Stimulated activated CD8-positive, alpha-beta memory T cell treated with anti-CD3 and anti-CD28 coated beads, Interleukin-4, amount 100 ng/mL, for 48 hours (primary cell): Measurements from ENCODE around the gene KAZN.

Experiments used
- DNase-seq: peaks from one replicate; pipeline ENCODE4 v3.0.0-alpha.2; 2020

The KAZN gene

DNA sequence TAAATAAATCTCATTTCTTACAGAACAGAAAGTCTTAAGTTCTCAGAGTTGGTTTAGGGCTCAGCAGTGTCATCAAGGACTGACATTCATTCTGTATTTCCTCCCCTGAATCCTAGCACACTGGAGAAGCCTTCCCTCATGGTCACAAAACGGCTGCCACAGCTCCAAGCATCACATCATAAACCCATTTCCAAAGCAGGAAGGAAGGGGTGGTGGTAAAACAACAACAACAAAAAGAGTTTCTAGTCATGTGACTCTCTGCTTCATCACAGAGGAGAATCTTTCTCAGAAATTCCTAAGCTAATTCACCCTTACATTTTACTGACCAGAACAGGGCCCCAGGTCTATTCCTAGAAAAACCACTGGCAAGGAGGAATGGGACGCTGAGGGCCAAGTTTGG is 210.3 kb downstream of the KAZN start:
- no peak for DNase-seq

DNA sequence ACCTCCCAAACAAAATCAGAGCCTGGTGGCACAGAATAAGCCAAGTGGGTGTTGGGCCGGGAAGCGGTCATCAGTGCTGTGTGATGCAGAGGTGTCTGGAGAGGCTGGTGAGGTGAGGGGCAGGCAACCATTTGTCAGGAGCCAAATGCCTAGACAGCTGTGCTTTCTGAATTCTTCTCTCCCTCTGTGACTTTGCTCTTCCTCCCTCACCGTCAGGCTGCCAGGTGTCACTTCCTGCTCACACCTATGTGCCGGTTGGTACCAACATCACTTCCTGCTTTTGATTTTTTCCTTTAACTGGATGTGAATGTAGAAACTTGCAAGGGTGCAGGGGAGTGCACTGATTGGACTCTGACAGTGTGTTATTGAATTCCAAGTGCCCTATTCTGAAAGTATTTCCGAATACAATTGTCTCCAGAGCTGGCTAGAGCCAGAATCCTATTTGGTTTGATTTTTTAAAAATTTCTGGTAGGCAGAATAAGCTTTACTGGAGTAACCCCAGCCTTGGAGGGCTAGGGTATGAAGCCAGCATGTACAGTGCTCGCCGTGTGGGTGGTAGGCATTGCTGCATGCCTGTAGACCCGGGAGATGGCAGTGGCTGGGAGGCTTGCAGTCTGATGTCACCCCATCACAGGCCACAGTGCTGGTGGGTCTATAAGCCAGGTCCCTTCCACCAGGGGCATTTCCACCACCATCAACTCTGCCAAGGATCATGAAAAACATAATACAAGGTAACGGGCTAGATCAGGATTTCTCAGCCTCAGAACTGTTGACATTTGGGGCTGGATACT is 210.9 kb downstream of the KAZN start:
- DNase-seq, result no peak

DNA sequence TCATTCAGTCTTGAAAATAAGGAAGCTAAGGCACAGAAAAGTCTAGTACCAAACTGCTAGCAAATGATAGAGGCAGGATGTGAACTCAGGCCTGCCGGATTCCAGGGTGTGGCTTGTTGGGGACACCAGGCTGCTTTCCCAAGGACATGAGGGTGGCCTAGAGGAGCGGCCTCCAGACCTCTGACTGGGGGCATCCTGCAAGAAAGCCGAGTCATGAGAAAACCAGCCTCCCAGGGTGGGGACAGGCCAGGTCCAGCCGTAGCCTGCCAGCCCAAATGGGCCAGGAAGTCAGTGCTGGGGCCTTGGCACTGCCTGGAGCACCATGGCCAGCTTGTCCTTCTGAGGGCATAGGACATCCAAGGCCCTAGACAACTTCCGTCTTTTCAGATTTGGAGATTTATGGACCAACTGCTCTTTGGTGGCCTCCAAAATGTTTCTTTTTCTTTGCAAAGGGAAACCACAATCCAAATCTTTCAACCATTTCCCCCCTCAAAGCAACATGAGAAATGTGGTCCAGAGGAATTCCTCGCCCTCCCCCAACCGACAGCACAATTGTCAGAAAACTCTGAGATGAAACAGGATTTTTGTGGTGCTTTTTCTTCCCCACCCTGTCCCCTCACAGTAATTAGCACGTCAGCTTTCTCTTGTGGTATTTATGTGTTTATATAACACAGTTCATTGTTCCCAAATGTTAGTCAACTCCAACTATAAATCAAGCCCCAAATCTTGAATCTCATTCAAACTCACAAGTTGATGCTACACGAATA is 212.3 kb downstream of the KAZN start:
- DNase-seq, result no peak

DNA sequence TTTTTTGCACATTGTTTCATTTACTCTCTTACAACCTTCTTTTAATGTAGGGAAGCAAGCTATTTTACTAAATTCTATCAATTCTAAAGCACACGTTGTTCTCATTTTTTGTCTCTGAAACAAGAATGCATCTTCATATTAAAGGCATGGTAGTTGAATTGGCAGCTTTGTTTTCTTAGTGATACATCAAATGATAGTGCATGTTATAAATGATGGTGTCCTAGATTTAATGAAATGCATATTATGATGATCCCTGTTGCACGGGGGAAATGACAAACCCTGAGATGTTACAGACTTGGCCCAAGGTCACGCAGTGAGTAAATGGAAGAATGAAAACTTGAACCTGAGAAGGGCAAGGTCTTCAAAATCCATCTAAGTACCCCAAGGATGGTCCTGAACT is 213.1 kb downstream of the KAZN start:
- no peak for DNase-seq

DNA sequence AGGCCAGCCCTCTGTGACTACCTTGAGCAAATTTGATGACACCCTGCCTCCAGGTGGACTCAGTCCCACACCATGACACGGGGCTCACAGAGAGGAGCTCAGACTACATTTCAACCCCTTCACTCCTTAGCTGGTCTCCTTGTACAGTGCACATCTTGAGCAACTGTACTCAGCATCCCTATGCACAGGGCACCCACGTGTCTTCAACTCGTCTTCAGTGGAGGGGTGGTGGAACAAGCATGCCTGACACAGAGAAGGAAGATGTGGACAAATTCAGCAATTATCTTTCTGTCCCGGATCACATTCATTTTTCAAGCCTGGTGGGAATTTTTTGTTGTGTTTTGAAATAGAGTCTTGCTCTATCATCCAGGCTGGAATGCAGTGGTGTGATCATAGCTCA is 213.7 kb downstream of the KAZN start:
- DNase-seq, result no peak

DNA sequence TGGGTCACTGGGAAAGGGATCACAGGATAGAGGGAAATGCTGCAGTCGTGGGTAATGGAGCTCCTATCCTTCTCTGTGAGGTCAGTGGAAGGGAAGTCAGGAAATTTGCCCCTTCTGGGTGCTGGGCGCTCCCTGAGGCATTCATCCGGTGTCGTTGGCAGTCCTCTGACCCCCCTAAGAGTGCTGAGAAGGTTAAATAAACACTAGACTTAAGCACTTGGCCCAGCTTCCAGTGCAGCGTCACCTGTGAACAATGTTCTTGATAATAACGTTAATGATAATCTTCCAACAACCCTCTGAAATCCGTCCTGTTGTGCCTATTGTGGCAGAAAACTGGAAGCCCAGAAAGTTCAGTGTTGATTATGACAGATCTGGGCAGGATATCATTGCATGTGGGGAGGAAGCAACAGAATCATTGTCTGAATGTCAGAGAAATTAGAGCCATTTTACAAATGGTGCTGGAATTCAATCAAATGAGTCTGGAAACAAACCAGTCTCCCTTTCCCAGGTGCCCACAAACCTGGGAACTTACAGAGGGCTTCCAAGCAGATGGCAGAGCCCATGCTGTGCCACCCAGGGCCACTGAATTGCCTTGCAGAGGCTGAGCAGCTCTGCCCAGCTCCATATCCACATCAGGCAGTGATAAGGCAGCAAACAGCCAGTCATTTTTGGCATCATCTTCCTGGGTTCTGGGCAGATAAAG is 216.8 kb downstream of the KAZN start:
- no peak for DNase-seq

DNA sequence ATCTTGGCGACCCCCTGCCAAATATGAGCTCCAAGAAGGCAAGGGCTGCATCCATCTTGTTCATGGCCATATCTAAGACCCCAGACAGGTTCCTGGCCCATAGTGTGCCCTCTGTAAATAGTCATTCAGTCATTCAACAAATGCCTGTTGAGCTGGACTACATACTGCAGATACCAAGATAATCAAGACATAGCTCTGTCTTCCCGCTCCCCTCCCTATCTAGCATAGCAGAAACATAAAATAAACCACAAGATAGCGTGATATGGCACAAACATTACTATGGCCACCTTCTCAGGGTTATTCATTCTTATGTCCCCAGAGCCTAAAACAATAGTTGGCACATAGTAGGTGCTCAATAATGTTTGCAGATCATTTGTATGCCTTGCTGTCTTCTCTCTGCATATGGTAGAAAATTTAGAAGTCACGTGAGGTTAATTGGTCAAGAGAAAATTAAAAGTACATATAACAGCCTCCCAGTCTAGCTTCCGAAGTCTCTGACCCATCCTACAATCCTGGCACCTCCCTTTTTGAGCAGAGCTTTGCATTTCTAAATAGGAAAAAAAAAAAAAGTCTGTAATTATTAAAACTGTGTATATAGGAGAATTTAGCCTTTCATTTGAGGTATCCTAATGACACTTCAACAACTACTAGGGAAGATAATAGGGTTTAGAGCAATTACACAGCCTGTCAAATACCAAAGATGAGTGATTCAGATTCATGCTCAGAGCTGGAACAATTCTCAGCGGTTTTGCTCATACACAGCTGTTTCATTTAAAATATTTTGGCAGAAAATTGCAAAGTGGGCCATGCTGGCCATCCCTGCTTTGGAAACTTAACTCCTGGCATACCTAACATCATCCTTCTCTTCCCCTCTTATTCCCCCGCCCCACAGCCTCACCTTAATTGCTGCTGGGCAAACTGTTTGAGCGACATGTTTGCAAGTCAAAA is 219.0 kb downstream of the KAZN start:
- no peak for DNase-seq

DNA sequence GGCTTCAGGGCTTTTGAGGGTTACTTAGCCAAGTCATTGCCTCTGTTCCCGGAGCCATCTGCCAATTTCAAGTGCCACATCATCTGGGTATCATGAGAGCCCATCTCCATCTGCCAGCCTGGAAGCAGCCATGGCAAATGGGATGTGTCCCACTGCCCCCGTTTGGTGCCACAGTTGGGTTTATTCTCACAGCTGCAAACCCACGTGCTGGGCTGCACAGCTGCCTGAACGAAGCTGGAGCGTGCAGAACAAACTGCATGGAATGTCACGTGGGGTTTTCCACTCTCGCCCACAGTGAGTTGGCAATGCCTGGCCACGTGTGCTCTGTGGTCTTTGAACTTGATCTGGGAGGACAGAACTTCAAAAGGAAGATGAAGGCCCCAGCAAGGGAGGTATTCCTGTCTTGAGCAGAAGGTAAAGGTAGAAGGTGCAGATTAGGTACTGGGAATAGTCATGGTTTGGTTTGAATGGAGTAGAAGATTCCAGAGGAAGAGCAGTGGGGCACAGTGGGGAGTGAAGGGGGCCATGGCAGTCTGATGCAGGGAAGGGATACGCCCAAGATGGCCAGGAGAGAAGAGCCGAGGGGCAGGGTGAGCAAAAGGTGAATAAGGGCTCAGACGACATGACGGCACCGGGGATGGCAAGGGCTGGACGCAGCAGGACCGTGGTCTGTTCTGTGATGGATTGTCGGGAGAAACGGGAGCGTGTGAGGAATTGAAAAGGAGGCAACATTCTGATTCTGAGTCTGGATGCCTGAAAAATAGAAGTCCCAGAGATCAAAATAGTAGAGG is 222.0 kb downstream of the KAZN start:
- no peak for DNase-seq

DNA sequence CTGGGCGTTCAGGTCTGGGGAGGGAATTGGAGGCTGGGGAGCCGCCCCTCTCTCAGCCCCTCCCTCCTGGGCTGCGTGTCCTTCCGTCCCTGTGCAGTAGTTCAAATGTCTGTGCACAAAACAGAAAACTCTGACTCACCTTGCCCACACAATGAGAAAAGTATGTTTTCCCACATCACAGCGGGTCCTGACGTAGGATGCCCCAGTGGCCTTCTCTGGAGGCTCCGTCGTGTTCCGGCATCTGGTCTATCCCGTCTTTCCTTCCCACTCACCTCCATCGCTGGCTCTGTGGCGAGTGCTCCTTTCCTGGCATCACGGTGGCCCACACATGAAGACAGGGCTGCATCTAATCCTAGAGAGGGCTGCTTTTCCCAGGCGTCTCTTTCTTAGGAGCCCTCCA is 224.0 kb downstream of the KAZN start:
- DNase-seq, result no peak

DNA sequence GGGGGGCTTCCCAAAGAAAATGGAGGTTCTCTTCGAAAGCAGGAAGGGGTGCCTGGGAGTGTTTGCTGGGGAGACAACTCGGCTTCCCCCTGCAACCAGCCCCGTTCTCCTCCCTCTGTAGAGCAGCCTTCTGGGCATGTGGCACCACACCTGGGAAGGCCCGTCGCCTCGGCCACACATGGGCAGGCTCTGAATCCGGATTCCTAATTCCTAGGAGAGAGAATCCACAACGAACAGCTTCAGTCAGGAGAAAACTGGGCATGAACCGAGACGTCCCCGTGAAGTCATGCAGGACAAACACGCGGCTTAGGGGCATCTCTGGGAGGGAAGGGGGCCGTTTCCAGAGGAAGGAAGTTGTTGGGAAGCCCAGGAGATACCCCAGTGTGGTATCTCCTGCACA is 224.5 kb downstream of the KAZN start:
- DNase-seq, result no peak

DNA sequence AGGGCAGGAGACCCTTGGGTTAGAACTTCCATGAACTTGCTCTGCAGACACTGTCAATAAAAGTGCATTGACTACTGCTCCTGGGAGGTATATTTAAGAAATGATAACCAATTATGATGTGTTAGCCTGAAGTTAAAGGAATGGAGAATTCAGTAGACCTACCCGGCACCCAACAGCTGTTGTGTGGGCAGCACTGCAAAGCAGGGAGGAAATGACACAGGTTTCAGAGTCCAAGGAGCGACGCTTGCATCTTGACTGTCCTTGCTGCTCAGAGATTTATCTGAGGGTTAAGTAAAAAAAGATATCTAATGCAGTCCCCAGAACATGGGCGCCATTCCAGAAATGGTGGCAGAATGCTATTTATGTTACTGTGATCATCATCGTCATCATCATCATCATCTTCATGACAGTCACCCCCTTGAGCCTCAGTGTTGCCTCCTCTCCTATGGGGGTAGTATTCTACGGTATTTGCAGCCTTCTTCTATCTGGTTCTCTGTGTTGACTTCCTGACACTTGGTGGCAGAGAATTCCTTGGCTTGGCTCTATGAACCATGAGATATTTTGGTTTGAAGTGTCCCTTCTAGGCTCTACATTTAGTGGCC is 225.9 kb downstream of the KAZN start:
- DNase-seq, result no peak

DNA sequence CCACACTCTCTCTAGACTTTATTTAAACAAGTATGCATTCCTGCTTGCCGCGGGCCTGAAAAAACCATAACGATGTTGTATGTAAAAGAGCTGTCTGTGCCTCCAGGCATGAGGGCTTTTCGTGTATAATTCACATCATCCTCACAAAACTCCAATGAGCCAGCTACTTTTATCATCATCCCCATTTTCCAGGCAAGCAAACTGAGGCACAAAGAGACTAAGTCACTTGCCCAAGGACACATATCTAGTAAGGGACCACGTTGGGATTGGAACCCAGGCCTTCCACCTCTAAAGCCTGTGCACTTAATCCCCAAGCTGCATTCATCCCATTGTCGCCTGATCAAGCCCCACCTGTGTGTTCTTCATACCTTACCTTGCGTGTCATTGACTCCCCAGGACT is 226.9 kb downstream of the KAZN start:
- no peak for DNase-seq

DNA sequence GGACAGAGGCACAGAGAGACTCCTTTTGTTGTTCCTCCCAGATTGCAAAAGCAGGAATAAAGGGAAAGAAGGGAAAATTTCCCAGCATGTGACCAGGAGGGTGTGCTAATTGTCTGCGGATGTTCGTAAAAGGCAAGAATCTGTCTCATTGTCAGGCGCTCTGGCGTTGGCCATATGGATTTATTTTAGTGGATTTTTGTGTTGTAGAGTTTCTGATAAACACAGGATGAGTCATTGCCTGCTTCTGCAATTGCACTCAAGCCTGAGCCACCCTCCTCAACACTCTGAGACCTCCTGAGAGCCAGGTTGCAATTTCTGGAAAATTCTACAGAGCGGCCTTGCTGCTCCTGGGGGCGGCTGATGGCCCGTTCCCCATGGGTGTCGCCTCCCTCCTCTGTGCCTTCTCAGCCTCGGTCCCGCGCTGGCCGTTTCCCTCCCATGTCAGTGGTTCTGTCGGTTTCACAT is 227.7 kb downstream of the KAZN start:
- DNase-seq, result no peak

DNA sequence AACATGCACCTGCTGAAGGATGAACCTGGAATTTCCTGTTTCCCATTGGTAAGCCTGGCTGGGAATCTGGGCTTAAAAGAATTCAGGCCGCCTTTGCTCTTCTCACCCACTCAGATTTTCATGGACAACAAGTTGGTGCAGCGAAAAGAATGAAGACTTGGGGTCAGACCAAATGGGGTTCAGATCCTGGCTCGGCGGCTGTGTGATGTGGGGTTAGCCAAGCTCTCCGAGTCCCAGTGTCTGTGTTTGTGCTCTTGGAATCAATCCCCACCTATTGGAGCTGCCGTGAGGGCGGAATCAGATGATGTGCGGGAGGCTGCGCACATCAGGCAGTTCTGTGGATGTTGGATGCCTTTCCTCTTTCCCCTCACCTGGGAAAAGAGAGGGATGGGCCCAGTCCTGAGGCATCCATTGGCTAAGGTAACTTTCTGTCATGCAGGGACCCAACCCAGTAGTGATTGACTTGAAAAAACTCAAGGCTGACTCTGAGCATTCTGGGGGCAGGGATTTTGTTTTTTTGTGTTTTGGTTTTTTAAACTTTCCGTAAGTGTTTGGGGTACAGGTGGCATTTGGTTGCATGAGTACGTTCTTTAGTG is 228.3 kb downstream of the KAZN start:
- no peak for DNase-seq

DNA sequence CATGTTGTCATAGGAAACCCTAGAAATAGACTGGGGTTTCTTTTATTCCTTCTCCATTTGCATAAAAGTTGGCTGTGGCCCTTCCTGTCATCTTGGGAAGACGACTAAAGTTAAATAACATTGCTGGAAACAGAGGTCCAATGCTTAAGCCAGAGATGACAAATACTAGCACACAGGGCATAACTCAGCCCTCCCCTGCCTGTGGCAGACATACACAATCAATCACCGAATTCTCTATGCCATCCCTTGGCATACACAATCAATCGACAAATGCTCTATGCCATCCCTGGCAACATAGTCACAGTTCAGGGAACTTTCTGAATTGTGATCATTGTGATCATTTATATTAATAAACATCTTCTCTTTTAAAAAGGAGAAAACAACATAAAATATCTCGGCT is 229.4 kb downstream of the KAZN start:
- DNase-seq, result no peak

DNA sequence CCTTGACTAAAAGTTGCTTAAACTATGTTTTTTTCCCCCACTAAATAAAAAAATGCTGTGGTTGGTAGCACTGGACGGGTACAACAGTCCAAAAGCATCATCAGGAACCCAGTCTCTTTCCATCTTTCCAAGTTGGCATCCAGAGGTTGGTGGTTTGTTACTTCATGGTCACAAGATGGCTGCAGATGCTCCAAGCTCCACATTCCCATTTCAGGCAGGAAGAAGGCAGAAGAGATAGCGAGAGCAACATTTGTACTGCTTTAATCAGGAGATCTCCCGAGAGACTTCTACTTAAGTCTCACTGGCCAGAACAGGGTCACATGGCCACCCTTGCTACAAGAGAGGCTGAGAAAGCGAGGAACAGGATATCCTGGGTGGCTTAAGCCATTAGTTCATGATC is 230.2 kb downstream of the KAZN start:
- DNase-seq, result no peak

DNA sequence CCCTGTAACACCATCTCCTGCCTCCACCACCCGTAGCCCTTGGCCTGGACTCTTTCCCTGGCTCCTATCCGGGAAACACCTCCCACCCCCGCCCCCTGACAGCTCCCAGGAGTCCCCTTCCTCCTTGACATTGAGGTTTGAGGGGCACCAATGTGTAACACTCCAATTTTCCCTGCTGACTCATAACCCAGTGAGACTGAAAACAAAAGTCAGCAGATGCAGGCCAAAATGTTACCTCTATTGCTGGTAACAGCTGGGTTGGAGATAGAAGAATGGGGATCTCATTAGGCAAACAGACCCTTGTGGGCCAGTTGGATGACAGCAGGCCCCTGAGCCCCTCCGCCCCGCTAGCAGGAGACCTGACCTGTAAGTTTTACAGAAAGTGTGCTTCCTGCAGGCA is 237.2 kb downstream of the KAZN start:
- no peak for DNase-seq

DNA sequence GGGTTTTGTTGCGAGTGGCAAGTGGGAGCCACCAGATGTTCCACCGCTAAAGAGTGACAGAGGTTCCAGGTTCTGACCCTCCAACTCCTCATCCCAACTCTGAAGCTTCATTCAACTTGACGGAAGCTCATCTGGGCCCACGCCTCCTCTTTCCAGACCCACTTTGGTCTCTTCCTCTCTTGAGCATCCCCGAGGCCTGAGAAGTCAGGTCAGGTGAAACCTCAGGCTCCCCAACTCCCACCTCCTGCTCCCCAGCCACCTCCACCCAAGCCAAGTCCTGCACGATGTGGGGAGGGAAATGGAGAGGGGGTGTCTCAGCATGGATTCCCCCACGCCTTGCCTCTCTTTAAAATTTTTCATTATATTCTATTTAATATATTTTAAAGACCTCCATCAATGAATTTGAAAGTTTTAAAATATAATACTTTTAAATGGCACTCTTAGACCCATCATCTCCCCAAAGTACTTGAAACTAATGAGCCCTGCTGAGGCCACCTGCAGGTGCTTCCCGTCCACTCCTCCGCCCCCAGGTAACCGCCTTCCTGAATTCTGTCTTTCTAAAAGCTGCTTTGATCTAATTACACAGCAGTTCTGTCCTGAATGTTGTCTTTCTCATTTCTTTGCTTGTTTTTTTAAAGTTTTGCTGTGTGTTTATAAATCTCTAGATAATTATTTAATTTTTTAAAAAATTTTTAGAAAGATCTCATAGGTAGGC is 238.1 kb downstream of the KAZN start:
- DNase-seq, result no peak

DNA sequence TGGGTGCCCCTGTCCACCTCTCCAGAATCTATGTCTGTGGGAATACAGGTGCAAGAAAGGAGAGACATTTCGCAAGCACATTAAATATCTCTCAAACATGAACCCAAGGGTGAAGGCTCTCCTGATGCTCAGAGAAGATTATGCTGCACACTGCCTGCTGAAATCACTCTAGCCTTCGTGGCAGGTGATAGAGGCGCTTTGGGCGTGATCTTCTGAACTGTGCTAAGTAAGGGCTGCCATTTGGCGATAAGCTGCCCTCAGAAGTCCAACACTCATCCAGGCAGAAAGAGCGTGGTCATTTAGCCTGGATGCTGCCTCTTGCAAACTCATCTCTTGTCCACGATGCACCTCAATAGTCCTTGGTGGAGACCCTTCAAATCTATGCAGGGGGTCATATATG is 241.9 kb downstream of the KAZN start:
- no peak for DNase-seq

DNA sequence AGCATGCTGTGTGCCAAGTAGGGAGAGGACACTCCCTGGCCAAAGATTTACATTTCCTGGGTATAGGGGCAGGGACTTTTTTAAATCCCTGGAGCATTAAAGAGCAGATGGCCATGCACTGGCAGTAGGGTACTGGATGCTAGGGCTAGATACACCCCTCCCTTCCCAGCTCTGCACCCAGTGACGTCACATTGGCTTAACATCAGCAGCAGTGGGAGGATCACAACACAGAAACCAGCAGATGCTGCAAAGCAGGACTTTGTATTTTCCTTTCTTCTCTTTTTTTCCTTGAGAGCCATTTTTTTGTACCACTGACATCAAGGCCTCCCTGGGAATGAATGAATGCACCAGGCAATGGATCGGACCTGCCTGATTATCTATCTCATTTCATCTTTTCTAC is 243.0 kb downstream of the KAZN start:
- DNase-seq, result no peak
